ENCODE results near the gene MCEE.

- no peak for TF ChIP-seq CTCF (IDR thresholded peaks at IDR 0.05; ENCODE audit: low read length)
- TF ChIP-seq EZH2 (IDR thresholded peaks at IDR 0.05; ENCODE audit: borderline replicate concordance, low read length), result no peak
These were observed 36.8 kb upstream of the MCEE start for GRCh38 chr2:71166812-71167211.

Measured in OCI-LY1 (cell line).